Spinal cord (tissue), 10 donors: Measurements from ENCODE around the gene DKKL1. TPM values are rescaled to one million over a fixed set of nuclear protein-coding genes. Genes with fewer than 3 reads are reported as not detected.

ENCODE experiments used
- DNase-seq, 6 donors: peaks; one replicate each; pipeline versions ENCODE4 v3.0.0 to v3.0.0-alpha.2; 2013 to 2015; ENCODE audit warnings: low spot score in 6 of 6, low read depth in 4 of 6
- H3K27ac ChIP-seq: one replicate; pipeline ENCODE4 v1.5.1; 2013; ENCODE audit warnings: low read depth, low read length, control low read depth
- H3K27me3 ChIP-seq: one replicate; pipeline ENCODE4 v1.6.1; 2013; ENCODE audit warnings: low read length; ENCODE audit not compliant: control insufficient read depth, insufficient read depth
- H3K36me3 ChIP-seq: one replicate; pipeline ENCODE4 v1.6.1; 2013; ENCODE audit warnings: low read length; ENCODE audit not compliant: control insufficient read depth, insufficient read depth
- H3K4me1 ChIP-seq: one replicate; pipeline ENCODE4 v1.6.1; 2013; ENCODE audit warnings: low read length; ENCODE audit not compliant: control insufficient read depth, insufficient read depth
- H3K4me3 ChIP-seq: one replicate; pipeline ENCODE4 v1.5.1; 2013; ENCODE audit warnings: low read depth, low read length, control low read depth
- H3K9me3 ChIP-seq: one replicate; pipeline ENCODE4 v1.6.1; 2013; ENCODE audit warnings: low read length; ENCODE audit not compliant: control insufficient read depth, insufficient read depth
- WGBS: methylation state at CpG from one replicate; pipeline ENCODE4 v1.1.5; 2013; ENCODE audit warnings: missing lambda C conversion rate; ENCODE audit not compliant: insufficient coverage; 5-methylcytosine and 5-hydroxymethylcytosine counted together
- polyA plus RNA-seq, 2 donors: library from polyadenylated mRNA; unstranded; fragments of 120-200 nt; gene quantifications; one replicate each; pipeline ENCODE4 v1.2.1, GENCODE V29; 2013; ENCODE audit not compliant: insufficient read length in 2 of 2
- total RNA-seq, 2 donors: library from RNA; depleted of rRNA in 1 of 2; stranded (reverse); fragments of 120-200 nt in 1 of 2; fragments of >200 nt in 1 of 2; gene quantifications; one replicate each; pipeline versions ENCODE4 v1.2.3 to v1.2.4, GENCODE V29; 2013 to 2014
- donor health status: healthy.

The DKKL1 gene
- total and polyA plus RNA-seq, 4 donors, result 0.69 to 3.4 (median 2.9) TPM

GRCh38 chr19:49393881-49394280, 30.2 kb downstream of the DKKL1 start:
- Histone ChIP-seq H3K4me3 (no peak overlapping the region), H3K27ac (no peak overlapping the region), H3K9me3 (no peaks in the 10 kb centered on the region), H3K36me3 (no peaks in the 10 kb centered on the region), H3K27me3 (peaks cover 11% of the 10 kb centered on the region), H3K4me1 (no peaks in the 10 kb centered on the region)
- 13% methylated on average over 1 of the region's 5 CpGs for WGBS
- DNase-seq, result no peak

- Histone ChIP-seq H3K27me3 (peaks cover 11% of the 10 kb centered on the region), H3K4me3 (no peak overlapping the region), H3K36me3 (no peaks in the 10 kb centered on the region), H3K9me3 (no peaks in the 10 kb centered on the region), H3K27ac (no peak overlapping the region), H3K4me1 (no peaks in the 10 kb centered on the region)
- DNase-seq, result no peak
- 69% methylated on average over 11 of the region's 15 CpGs for WGBS
These were observed 32.1 kb downstream of the DKKL1 start for GRCh38 chr19:49395581-49396407.

DNA sequence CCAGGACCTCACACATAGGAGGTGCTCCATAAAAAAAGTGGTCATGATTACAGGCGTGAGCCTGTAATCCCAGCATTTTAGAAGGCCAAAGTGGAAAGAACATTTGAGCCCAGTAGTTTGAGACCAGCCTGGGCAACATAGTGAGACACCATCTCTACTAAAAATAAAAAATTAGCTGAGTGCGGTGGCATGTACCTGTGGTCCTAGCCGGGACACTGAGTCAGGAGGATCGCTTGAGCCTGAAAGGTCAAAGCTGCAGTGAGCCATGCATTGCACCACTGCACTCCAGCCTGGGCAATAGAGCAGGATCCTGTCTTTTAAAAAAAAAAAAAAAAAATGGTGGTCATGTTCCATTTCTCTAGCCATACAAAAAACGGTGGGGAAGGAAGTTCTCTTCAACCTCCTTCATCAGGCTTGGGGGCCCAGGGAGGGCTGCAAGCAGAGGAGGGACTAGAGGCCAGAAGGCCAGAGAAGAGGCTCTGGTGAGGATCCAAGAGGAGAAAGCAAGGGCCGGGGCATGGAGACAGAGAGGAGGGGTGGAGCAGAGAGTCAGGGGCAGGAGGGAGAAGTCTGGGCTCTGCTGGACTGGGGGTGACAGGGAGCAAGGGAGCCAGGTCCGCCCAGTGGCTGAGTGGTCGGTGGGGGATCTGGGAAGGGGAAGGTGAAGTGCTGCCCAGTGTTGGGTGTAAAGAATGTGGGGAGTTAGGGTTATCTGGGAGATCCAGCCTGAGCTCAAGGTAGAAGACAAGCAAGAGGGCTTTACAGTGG, 33.2 kb downstream of the DKKL1 start:
- no peak overlapping the region for H3K27ac ChIP-seq
- no peak for DNase-seq
- H3K9me3 ChIP-seq, result no peaks in the 10 kb centered on the region
- WGBS, result 84% methylated on average over 7 of the region's 8 CpGs
- H3K36me3 ChIP-seq, result no peaks in the 10 kb centered on the region
- H3K4me3 ChIP-seq, result no peak overlapping the region
- H3K27me3 ChIP-seq, result peaks cover 11% of the 10 kb centered on the region
- no peaks in the 10 kb centered on the region for H3K4me1 ChIP-seq

DNA sequence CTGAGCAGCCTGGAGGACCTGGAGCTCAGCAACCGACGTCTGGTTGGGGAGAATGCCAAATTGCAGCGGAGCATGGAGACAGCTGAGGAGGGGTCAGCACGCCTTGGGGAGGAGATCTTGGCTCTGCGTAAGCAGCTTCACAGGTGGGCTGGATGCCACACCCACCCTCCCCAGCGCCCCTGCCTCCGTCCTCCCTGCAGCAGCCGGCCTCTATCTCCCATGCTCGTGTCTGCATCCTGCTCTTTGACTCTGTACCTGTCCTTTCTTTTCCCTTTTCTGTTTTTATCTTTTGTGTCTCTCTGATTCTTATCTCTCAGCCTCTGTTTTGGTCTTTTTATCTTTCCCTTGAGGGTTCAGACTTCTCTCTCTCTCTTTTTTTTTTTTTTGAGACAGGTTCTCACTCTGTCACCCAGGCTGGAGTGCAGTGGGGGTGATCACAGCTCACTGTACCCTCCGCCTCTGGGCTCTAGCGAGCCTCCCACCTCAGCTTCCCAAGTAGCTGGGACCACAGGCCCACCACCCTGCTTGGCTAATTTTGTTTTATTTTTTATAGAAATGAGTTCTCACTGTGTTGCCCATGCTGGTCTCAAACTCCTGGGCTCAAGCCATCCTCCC, 34.4 kb downstream of the DKKL1 start:
- H3K4me1 ChIP-seq, result no peaks in the 10 kb centered on the region
- H3K27ac ChIP-seq, result no peak overlapping the region
- H3K27me3 ChIP-seq, result peaks cover 11% of the 10 kb centered on the region
- H3K4me3 ChIP-seq, result no peak overlapping the region
- no peak for DNase-seq
- 31% methylated on average over 8 of the region's 11 CpGs for WGBS
- H3K9me3 ChIP-seq, result no peaks in the 10 kb centered on the region
- no peaks in the 10 kb centered on the region for H3K36me3 ChIP-seq

- Histone ChIP-seq H3K4me1 (no peaks in the 10 kb centered on the region), H3K9me3 (no peaks in the 10 kb centered on the region), H3K27ac (no peak overlapping the region), H3K4me3 (no peak overlapping the region), H3K27me3 (peaks cover 9% of the 10 kb centered on the region), H3K36me3 (no peaks in the 10 kb centered on the region)
- 100% methylated on average over 1 of the region's 6 CpGs for WGBS
- DNase-seq, result no peak
These were observed 35.3 kb downstream of the DKKL1 start for GRCh38 chr19:49398931-49399330.

GRCh38 chr19:49400029-49400428, 36.4 kb downstream of the DKKL1 start:
- no peaks in the 10 kb centered on the region for H3K4me1 ChIP-seq
- H3K27ac ChIP-seq, result no peak overlapping the region
- no peaks in the 10 kb centered on the region for H3K36me3 ChIP-seq
- 100% methylated on average over 2 of the region's 6 CpGs for WGBS
- H3K9me3 ChIP-seq, result no peaks in the 10 kb centered on the region
- no peaks in the 10 kb centered on the region for H3K27me3 ChIP-seq
- no peak for DNase-seq
- no peak overlapping the region for H3K4me3 ChIP-seq

DNA sequence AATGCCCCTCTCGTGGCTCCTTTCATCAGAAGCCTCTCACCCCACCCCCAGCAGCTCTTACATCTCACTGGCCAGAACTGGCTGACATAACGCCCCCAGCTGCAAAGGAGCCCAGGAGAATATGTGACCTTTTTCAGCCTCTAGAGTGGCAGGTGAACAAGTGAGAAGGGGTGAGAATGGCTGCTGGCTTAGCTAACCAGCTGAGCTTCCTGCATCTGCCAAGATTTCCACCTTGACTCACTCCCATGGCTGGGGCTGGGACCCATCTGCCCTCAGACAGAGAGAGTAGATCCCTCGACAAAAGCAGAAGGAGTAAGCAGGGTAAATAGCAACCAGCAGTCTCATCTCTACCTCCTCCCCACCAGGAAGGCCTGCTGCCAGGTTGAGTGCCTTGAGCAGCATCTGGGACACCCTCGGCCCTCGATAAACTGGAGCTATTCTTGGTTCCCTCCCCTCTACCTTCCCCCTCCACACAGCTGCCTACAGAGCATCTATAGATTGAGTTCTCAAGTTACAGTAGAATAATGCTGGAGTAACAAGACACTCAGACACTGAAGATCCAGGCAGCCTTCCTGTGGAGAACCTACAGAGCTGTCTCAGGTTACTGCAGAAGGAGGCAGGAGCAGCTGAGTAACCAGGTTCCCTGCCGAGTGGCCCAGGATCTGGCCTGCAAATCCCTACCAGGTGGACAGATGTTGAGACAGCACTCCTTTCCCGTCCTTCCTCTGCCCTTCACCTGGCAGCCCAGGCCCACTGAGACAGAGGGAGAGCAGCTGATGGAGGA, 39.9 kb downstream of the DKKL1 start:
- no peaks in the 10 kb centered on the region for H3K9me3 ChIP-seq
- H3K27ac ChIP-seq, result no peak overlapping the region
- no peaks in the 10 kb centered on the region for H3K27me3 ChIP-seq
- H3K4me1 ChIP-seq, result no peaks in the 10 kb centered on the region
- no peaks in the 10 kb centered on the region for H3K36me3 ChIP-seq
- no peak overlapping the region for H3K4me3 ChIP-seq
- DNase-seq, result no peak
- WGBS, result 27% methylated on average over 2 of the region's 7 CpGs

DNA sequence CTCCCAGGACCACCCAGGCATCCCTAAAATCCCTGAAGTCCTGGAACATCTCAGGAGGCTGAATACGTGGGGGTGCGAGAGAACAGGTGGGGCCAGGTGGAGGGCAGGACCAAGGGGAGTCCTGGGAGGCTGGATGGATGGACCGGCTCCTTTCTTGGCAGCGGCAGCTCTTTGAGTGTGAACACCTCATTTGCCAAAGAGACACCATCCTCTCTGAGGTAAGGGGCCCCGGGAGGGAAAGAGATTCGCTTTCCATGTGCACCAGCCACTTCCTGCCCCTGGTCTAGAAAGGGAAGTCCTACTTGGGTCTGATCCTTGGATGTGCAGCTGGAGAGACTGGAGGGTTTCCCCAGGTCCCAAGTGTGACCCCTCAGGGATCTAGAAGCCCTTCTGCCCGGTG, 43.4 kb downstream of the DKKL1 start:
- no peak overlapping the region for H3K4me3 ChIP-seq
- H3K36me3 ChIP-seq, result no peaks in the 10 kb centered on the region
- H3K27ac ChIP-seq, result no peak overlapping the region
- 76% methylated on average over 7 of the region's 7 CpGs for WGBS
- no peaks in the 10 kb centered on the region for H3K4me1 ChIP-seq
- no peak for DNase-seq
- no peaks in the 10 kb centered on the region for H3K9me3 ChIP-seq
- H3K27me3 ChIP-seq, result no peaks in the 10 kb centered on the region

GRCh38 chr19:49407482-49408015, 43.9 kb downstream of the DKKL1 start:
- 92% methylated on average over 16 of the region's 16 CpGs for WGBS

More at GRCh38 chr19:49407482-49408015, 43.9 kb downstream of the DKKL1 start:
- Histone ChIP-seq H3K4me1 (no peaks in the 10 kb centered on the region), H3K27me3 (no peaks in the 10 kb centered on the region), H3K4me3 (no peak overlapping the region), H3K27ac (no peak overlapping the region), H3K9me3 (no peaks in the 10 kb centered on the region), H3K36me3 (no peaks in the 10 kb centered on the region)
- no peak for DNase-seq
